OCI-LY3 (cell line): ENCODE measurements around the gene ARHGAP29.

Experiments
- CTCF ChIP-seq: fragments of 200-600, 300-600 bp; sonication (generic); IDR thresholded peaks from 2 replicates; pipeline ENCODE4 v1.5.1; 2014; ENCODE audit warnings: antibody characterized with exemption, low read length, low read depth
- EZH2phosphoT487 ChIP-seq: fragments of 200-600 bp; shearing (Covaris generic); IDR thresholded peaks from 2 replicates; pipeline ENCODE4 v1.6.1; 2018; ENCODE audit warnings: antibody characterized with exemption, mixed run types, low read depth

GRCh38 chr1:94205639-94206038, 31.7 kb downstream of the ARHGAP29 start:
- no peak for TF ChIP-seq CTCF
- no peak for TF ChIP-seq EZH2phosphoT487
